Mucosa of descending colon (tissue), 3 donors: ENCODE data around the gene ZCCHC2. TPM values are rescaled to one million over a fixed set of nuclear protein-coding genes. Genes with fewer than 3 reads are reported as not detected.

ENCODE experiments used
- ATAC-seq: fragments of 200-7000 bp; cut with Tn5 transposase; one replicate; pipeline ENCODE4 v1.9.1; 2020; ENCODE audit warnings: mild to moderate bottlenecking, moderate library complexity
- DNase-seq, 3 donors: peaks; one replicate each; pipeline ENCODE4 v3.0.0-alpha.2; 2020
- H3K36me3 ChIP-seq: fragments of 200-600 bp; one replicate; pipeline ENCODE4 v1.8.0; 2021; ENCODE audit warnings: low read depth, mild to moderate bottlenecking
- H3K4me1 ChIP-seq: fragments of 200-600 bp; one replicate; pipeline ENCODE4 v1.8.0; 2021; ENCODE audit warnings: low read depth, mild to moderate bottlenecking
- H3K4me3 ChIP-seq: fragments of 200-600 bp; one replicate; pipeline ENCODE4 v1.8.0; 2021; ENCODE audit warnings: mild to moderate bottlenecking
- H3K9me3 ChIP-seq: fragments of 200-600 bp; one replicate; pipeline ENCODE4 v1.8.0; 2021; ENCODE audit warnings: mild to moderate bottlenecking
- CTCF ChIP-seq: fragments of 200-600 bp; IDR thresholded peaks from one replicate; pipeline ENCODE4 v1.8.0; 2022; ENCODE audit warnings: antibody characterized with exemption, mild to moderate bottlenecking
- intact Hi-C, 2 donors: fragments of 100-400 bp; cut with DNase I in 1 of 2; cut with micrococcal nuclease in 1 of 2; formaldehyde crosslinking; loops; one replicate each; pipeline versions ENCODE4 v1.11.0 to v1.11.1; 2022; cut with DNase I, micrococcal nuclease
- total RNA-seq, 3 donors: library from RNA; stranded (reverse); fragmentation: NEBNext Ultra II Directional in 2 of 3; extraction: Animal tissue kit (Norgen Biotek cat#: 25700) in 2 of 3; gene quantifications; one replicate each; pipeline versions ENCODE4 v1.2.1 to v1.2.4, GENCODE V29; 2021 to 2023
- donor health status: DM: no; HTN: no; CAD: no; lungs with moderate emphysema.
- donor health status: DM: no; HTN: no; CAD: no.
- donor health status: DM: no; HTN: yes; CAD: no.

ZCCHC2 gene
- total RNA-seq, 3 donors from 2014 or later: 22.2 to 27.5 (median 26.0) TPM

GRCh38 chr18:62523631-62524439 lies 1.0 kb downstream of the ZCCHC2 start:
- no peak for TF ChIP-seq CTCF
- H3K36me3 ChIP-seq: no peaks in the 10 kb centered on the region
- intact Hi-C loops: no loop called here
- ATAC-seq: peak; percentile 6
- peak; percentile 57 to 81 (median 69) for DNase-seq
- H3K4me3 ChIP-seq: peak overlapping the region; percentile 86
- H3K9me3 ChIP-seq: no peaks in the 10 kb centered on the region
- H3K4me1 ChIP-seq: peaks cover 21% of the 10 kb centered on the region

GRCh38 chr18:62524440-62525200 lies 1.8 kb downstream of the ZCCHC2 start:
- Histone ChIP-seq H3K4me3 (peak overlapping the region; percentile 86), H3K9me3 (no peaks in the 10 kb centered on the region), H3K36me3 (no peaks in the 10 kb centered on the region), H3K4me1 (peaks cover 21% of the 10 kb centered on the region)
- intact Hi-C loops: no loop called here
- DNase-seq: peak; percentile 69 to 83 (median 81)
- ATAC-seq: peak; percentile 42
- no peak for TF ChIP-seq CTCF

GRCh38 chr18:62525608-62526007 lies 2.8 kb downstream of the ZCCHC2 start:
- no peak for TF ChIP-seq CTCF
- Histone ChIP-seq H3K4me1 (peaks cover 21% of the 10 kb centered on the region), H3K36me3 (no peaks in the 10 kb centered on the region), H3K9me3 (no peaks in the 10 kb centered on the region), H3K4me3 (no peak overlapping the region)
- intact Hi-C loops: no loop called here
- DNase-seq: no peak
- no peak for ATAC-seq

GRCh38 chr18:62526098-62527025 lies 3.5 kb downstream of the ZCCHC2 start:
- peak; percentile 85 to 91 (median 88) for DNase-seq
- TF ChIP-seq CTCF: no peak
- peak; percentile 56 for ATAC-seq
- intact Hi-C loops: no loop called here
- Histone ChIP-seq H3K36me3 (no peaks in the 10 kb centered on the region), H3K4me3 (peak overlapping the region; percentile 54), H3K4me1 (peaks cover 21% of the 10 kb centered on the region), H3K9me3 (no peaks in the 10 kb centered on the region)

GRCh38 chr18:62529597-62529996 lies 6.8 kb downstream of the ZCCHC2 start:
- ATAC-seq (no peak), DNase-seq (no peak)
- Histone ChIP-seq H3K9me3 (no peaks in the 10 kb centered on the region), H3K4me1 (peaks cover 17% of the 10 kb centered on the region), H3K36me3 (no peaks in the 10 kb centered on the region), H3K4me3 (no peak overlapping the region)
- intact Hi-C loops: no loop called here
- TF ChIP-seq CTCF: no peak
